Kidney glomerular epithelial cell (primary cell): ENCODE measurements around the gene MTA1.

Experiments used
- DNase-seq: peaks from one replicate; lab custom pipeline; 2025; lab: John Stamatoyannopoulos, UW

Gene MTA1

GRCh38 chr14:105476831-105477659, 57.4 kb downstream of the MTA1 start:
- no peak for DNase-seq

GRCh38 chr14:105477660-105478397, 58.2 kb downstream of the MTA1 start:
- no peak for DNase-seq

GRCh38 chr14:105478398-105479251, 59.0 kb downstream of the MTA1 start:
- DNase-seq = no peak

- no peak for DNase-seq
Measured at GRCh38 chr14:105479431-105480158, 60.0 kb downstream of the MTA1 start.

- DNase-seq = no peak
Measured at GRCh38 chr14:105480199-105480746, 60.6 kb downstream of the MTA1 start.

GRCh38 chr14:105480807-105481801, 61.5 kb downstream of the MTA1 start:
- DNase-seq = peak; percentile 90

GRCh38 chr14:105481886-105482457, 62.3 kb downstream of the MTA1 start:
- DNase-seq = peak; percentile 94

GRCh38 chr14:105482486-105483110, 63.0 kb downstream of the MTA1 start:
- no peak for DNase-seq

GRCh38 chr14:105483300-105484068, 63.9 kb downstream of the MTA1 start:
- DNase-seq = no peak

- no peak for DNase-seq
Measured at GRCh38 chr14:105484069-105484996, 64.7 kb downstream of the MTA1 start.

- DNase-seq = no peak
Measured at GRCh38 chr14:105484997-105485393, 65.4 kb downstream of the MTA1 start.

GRCh38 chr14:105485739-105486162, 66.1 kb downstream of the MTA1 start:
- peak; percentile 16 for DNase-seq

- DNase-seq = no peak
Measured at GRCh38 chr14:105486163-105486973, 66.7 kb downstream of the MTA1 start, which contains the start of gene CRIP1. TSS of gene CRIP1 (plus strand) at chr14:105486886. CDS start at chr14:105487260, 374 bp downstream.

GRCh38 chr14:105486974-105487448, 67.4 kb downstream of the MTA1 start:
- DNase-seq = no peak

GRCh38 chr14:105487449-105487985, 67.9 kb downstream of the MTA1 start:
- no peak for DNase-seq
